Measurements from ENCODE around the gene MRPL24. TPM values are rescaled to one million over a fixed set of nuclear protein-coding genes. Genes with fewer than 3 reads are reported as not detected.

The MRPL24 gene
- polyA plus RNA-seq, 1 experiment, result 65.5 TPM

- ChIA-PET CTCF (interaction anchor here (0.5 to 13.6 kb wide), 16 partner anchors 10 to 238 kb away, joined by 3 to 616 read pairs (median 26); partner anchors contain the start of genes CRABP2, INSRR, ISG20L2 and METTL25B), POLR2A (interaction anchor here (2.5 to 3.9 kb wide), 3 partner anchors 15 to 36 kb away, joined by 7 to 37 read pairs (median 18); partner anchors contain the start of genes CRABP2, ISG20L2, METTL25B and NES)
- no peak for TF ChIP-seq CTCF (IDR thresholded peaks at IDR 0.05; ENCODE audit: low read depth, low read length)
- Histone ChIP-seq H3K27me3 (ENCODE audit: control insufficient read depth, insufficient read depth, low read length) (no peaks in the 10 kb centered on the region), H3K27ac (ENCODE audit: low read depth, low read length) (no peak overlapping the region), H3K9me3 (ENCODE audit: control insufficient read depth, insufficient read depth, low read length) (no peaks in the 10 kb centered on the region), H3K4me3 (ENCODE audit: low read depth, low read length) (no peak overlapping the region)
- DNase-seq (ENCODE audit: low read depth, low spot score), result no peak
Observed at GRCh38 chr1:156690675-156691036, 50.2 kb downstream of the MRPL24 start.

GRCh38 chr1:156689953-156690674, 50.8 kb downstream of the MRPL24 start:
- POLR2A ChIA-PET, result interaction anchor here (1.1 to 3.9 kb wide), 5 partner anchors 14 to 78 kb away, joined by 3 to 37 read pairs (median 7); partner anchors contain the start of genes CRABP2, ISG20L2, METTL25B and NES
- CTCF ChIA-PET, result interaction anchor here (0.5 to 13.6 kb wide), 44 partner anchors 10 to 298 kb away, joined by 3 to 616 read pairs (median 6); partner anchors contain the start of genes BCAN, CRABP2, HAPLN2 and INSRR
- TF ChIP-seq CTCF (IDR thresholded peaks at IDR 0.05; ENCODE audit: low read depth, low read length), result no peak
- Histone ChIP-seq H3K9me3 (ENCODE audit: control insufficient read depth, insufficient read depth, low read length) (no peaks in the 10 kb centered on the region), H3K27ac (ENCODE audit: low read depth, low read length) (no peak overlapping the region), H3K4me3 (ENCODE audit: low read depth, low read length) (peak overlapping the region; percentile 34; the same call in 1 of the 2 replicates), H3K27me3 (ENCODE audit: control insufficient read depth, insufficient read depth, low read length) (no peaks in the 10 kb centered on the region)
- no peak for DNase-seq (ENCODE audit: low read depth, low spot score)

- DNase-seq (ENCODE audit: low read depth, low spot score), result peak; percentile 65
- ChIA-PET CTCF (interaction anchor here (0.5 to 13.6 kb wide), 50 partner anchors 11 to 297 kb away, joined by 3 to 616 read pairs (median 5); partner anchors contain the start of genes BCAN, CRABP2, HAPLN2 and INSRR), POLR2A (interaction anchor here (0.6 to 3.9 kb wide), 6 partner anchors 13 to 79 kb away, joined by 3 to 37 read pairs (median 6); partner anchors contain the start of genes CRABP2, ISG20L2, METTL25B and NES)
- H3K4me3 ChIP-seq (ENCODE audit: low read depth, low read length), result peak overlapping the region; percentile 44
- TF ChIP-seq CTCF (IDR thresholded peaks at IDR 0.05; ENCODE audit: low read depth, low read length), result peak; percentile 93
- no peak overlapping the region for H3K27ac ChIP-seq (ENCODE audit: low read depth, low read length)
- no peaks in the 10 kb centered on the region for H3K9me3 ChIP-seq (ENCODE audit: control insufficient read depth, insufficient read depth, low read length)
- no peaks in the 10 kb centered on the region for H3K27me3 ChIP-seq (ENCODE audit: control insufficient read depth, insufficient read depth, low read length)
Observed at GRCh38 chr1:156689035-156689952, 51.6 kb downstream of the MRPL24 start.

Other genes starting within 250 kb of the MRPL24 start
- gene MEF2D, start 240.3 kb downstream of the MRPL24 start, polyA plus RNA-seq (2011; rRNA removed), result 9.9 and 14.5 TPM in 2 replicates
- 6.2 and 6.3 TPM in 2 replicates for gene IQGAP3, start 168.5 kb downstream of the MRPL24 start, polyA plus RNA-seq (2011; rRNA removed)
- not detected in 2 replicates for gene TTC24, start 161.4 kb downstream of the MRPL24 start, polyA plus RNA-seq (2011; rRNA removed)
- gene NAXE, start 149.3 kb downstream of the MRPL24 start, polyA plus RNA-seq (2011; rRNA removed), result 29.9 and 38.7 TPM in 2 replicates
- 23.1 and 27.6 TPM in 2 replicates for gene GPATCH4, start 139.6 kb downstream of the MRPL24 start, polyA plus RNA-seq (2011; rRNA removed)
- gene HAPLN2, start 121.7 kb downstream of the MRPL24 start, polyA plus RNA-seq (2011; rRNA removed), result not detected in 2 replicates
- gene BCAN, start 99.0 kb downstream of the MRPL24 start, polyA plus RNA-seq (2011; rRNA removed), result 0.05 TPM in 1 of 2 replicates, not detected in the other
- gene NES, start 63.7 kb downstream of the MRPL24 start, polyA plus RNA-seq (2011; rRNA removed), result 15.7 and 19.2 TPM in 2 replicates
- gene CRABP2, start 35.5 kb downstream of the MRPL24 start, polyA plus RNA-seq (2011; rRNA removed), result 12.8 and 15.5 TPM in 2 replicates
- gene METTL25B, start 12.6 kb downstream of the MRPL24 start, polyA plus RNA-seq (2011; rRNA removed), result 7.9 and 8.3 TPM in 2 replicates
- 25.6 and 29.1 TPM in 2 replicates for gene ISG20L2, start 12.3 kb downstream of the MRPL24 start, polyA plus RNA-seq (2011; rRNA removed)
- gene HDGF, start 10.6 kb upstream of the MRPL24 start, polyA plus RNA-seq (2011; rRNA removed), result 155 TPM in 2 replicates
- gene PRCC, start 26.4 kb upstream of the MRPL24 start, polyA plus RNA-seq (2011; rRNA removed), result 51.1 and 58.6 TPM in 2 replicates
- 0.09 TPM in 1 of 2 replicates, not detected in the other for gene SH2D2A, start 75.8 kb upstream of the MRPL24 start, polyA plus RNA-seq (2011; rRNA removed)
- gene INSRR, start 118.0 kb upstream of the MRPL24 start, polyA plus RNA-seq (2011; rRNA removed), result not detected in 2 replicates
- not detected in 2 replicates for gene NTRK1, start 119.8 kb upstream of the MRPL24 start, polyA plus RNA-seq (2011; rRNA removed)
- gene PEAR1, start 152.6 kb upstream of the MRPL24 start, polyA plus RNA-seq (2011; rRNA removed), result 14.9 and 16.1 TPM in 2 replicates
- not detected in 2 replicates for gene LRRC71, start 179.5 kb upstream of the MRPL24 start, polyA plus RNA-seq (2011; rRNA removed)

Measured in AG04450 (cell line).